Ramos (cell line): ENCODE data around the gene AFF4.
"Not testable (repeated sequence)": the region's sequence is repeated elsewhere in the genome, so short reads cannot be mapped to it uniquely, and the experiment has no call there.

ENCODE experiments used
- in situ Hi-C: fragments of 300-500 bp; cut with MboI; formaldehyde crosslinking; loops from one replicate; pipeline ENCODE4 v1.14.3; 2022; ENCODE audit warnings: low sequenced_read_pairs; ENCODE audit not compliant: unreplicated experiment

AFF4 gene

DNA sequence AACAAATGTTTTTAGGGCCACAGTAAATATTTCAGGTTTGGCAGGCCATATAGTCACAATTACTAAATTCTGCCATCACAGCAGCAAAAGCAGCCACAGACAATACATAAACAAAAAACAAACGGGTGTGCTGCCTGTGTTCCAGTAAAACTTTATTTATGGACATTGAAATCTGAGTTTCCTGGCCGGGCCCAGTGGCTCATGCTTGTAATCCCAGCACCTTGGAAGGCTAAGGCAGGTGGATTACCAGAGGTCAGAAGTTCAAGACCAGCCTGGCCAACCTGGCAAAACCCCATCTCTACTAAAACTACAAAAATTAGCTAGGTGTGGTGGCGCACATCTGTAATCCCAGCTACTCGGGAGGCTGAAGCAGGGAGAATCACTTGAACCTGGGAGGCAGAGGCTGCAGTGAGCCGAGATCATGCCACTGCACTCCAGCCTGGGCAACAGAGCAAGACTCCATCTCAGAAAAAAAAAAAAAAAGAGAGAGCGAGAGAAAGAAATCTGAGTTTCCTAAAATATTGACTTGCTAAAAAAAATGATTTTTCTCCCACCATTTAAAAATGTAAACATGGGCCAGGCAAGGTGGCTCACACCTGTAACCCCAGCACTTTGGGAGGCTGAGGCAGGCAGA lies 7.2 kb downstream of the AFF4 start:
- in situ Hi-C loops, result not testable (repeated sequence)

- in situ Hi-C loops, result no loop called here
Measured at GRCh38 chr5:132953710-132954109, 9.7 kb downstream of the AFF4 start.

- in situ Hi-C loops, result no loop called here
Measured at GRCh38 chr5:132952829-132953228, 10.6 kb downstream of the AFF4 start.

GRCh38 chr5:132951897-132952296 lies 11.5 kb downstream of the AFF4 start:
- in situ Hi-C loops, result no loop called here

GRCh38 chr5:132949136-132949535 lies 14.3 kb downstream of the AFF4 start:
- in situ Hi-C loops, result no loop called here

DNA sequence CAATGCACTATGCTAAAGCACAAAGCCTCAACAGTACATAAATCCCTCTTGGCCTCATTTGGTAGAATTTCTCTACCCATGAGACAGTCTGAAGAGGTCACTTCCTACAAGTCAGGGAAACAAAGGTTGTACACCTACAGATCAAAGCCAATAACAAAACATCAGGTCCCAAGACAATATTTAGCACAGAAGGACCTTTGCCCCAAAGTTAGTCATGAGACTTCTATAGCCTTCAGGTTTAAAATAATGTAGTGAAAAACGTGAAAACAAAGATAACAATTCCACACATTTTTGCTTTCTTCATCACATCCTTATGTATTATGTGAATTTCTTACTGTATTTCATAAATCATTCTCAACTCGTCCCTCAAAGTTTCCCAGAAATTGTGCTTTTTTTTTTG lies 15.8 kb downstream of the AFF4 start:
- in situ Hi-C loops, result no loop called here

- in situ Hi-C loops, result not testable (repeated sequence)
Measured at GRCh38 chr5:132945315-132945714, 18.1 kb downstream of the AFF4 start.

- in situ Hi-C loops, result no loop called here
Measured at GRCh38 chr5:132943362-132944022, 19.9 kb downstream of the AFF4 start.

DNA sequence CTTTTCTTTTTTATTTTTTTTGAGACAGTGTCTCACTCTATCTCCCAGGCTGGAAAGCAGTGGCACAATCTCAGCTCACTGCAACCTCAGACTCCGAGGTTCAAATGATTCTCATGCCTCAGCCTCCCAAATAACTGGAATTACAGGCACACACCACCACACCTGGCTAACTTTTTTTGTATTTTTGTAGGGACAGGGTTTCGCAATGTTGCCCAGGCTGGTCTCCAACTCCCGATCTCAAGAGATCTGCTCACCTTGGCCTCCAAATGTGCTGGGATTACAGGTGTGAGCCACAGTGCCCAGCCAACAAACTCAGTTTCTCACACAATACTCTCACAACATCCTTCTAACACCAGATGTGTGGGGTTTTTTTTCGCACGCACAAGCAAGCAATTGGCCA lies 22.1 kb downstream of the AFF4 start:
- in situ Hi-C loops, result no loop called here

DNA sequence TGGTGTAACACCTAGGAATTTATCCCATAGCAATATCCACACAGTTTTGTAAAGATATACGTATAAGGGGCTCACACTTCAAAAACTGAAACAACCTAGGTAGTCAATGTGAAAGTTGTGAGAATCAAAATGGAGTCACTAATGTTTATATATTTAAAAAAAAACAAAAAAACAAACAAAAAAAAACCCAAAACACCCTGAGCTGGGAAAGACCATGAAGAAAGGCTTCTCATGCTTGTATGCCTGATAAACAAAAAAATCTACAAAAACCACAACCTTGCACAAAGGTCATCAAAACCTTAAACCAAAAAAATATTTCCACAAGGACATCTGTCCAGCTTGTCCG lies 35.4 kb downstream of the AFF4 start:
- in situ Hi-C loops, result no loop called here

DNA sequence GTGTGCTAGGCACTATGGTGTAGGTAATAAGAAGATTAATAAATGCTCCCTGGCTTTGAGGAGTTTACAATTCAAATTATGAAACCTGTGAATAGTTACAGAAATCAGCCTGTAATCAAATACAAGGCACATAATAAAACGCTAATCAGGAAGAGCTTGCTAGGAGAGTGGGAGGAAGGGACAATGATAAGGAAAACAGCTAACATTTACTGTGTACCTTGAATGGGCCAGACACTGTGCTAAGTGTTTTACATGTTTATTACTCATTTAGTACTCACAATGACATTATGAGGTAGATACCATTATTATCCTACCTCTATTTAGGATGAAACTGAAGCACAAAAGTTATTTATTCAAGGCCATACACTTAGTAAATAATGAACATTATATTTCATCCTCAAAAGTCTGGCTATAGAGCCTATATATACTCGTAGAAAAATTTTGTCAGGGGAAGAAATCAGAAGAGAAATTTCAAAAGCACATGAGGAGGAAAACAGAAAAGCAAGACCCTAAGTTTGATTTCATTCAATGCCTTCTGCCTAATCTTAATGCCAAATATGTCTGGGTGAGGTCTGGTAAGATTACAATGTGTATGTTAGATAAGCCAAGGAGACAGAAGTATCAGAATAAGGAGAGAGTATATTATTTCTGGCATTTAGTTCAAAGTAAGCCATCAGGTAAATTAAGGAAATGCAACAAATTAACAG lies 35.9 kb downstream of the AFF4 start:
- in situ Hi-C loops, result no loop called here

DNA sequence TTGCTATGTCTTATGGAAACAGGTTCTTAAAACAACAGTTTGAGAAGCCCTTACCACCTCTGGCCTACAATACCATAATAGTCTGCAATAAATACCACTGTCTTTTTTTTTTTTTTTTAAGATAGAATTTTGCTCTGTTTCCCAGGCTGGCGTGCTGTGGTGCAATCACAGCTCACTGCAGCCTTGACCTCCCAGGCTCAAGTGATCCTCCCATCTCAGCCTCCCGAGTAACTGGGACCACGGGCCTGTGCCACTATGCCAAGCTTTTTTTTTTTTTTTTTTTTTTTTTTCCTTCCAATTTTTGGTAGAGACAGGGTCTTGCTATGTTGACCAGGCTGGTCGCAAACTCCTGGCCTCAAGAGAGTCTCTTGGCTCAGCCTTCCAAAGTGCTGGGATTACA lies 37.0 kb downstream of the AFF4 start:
- in situ Hi-C loops, result no loop called here

DNA sequence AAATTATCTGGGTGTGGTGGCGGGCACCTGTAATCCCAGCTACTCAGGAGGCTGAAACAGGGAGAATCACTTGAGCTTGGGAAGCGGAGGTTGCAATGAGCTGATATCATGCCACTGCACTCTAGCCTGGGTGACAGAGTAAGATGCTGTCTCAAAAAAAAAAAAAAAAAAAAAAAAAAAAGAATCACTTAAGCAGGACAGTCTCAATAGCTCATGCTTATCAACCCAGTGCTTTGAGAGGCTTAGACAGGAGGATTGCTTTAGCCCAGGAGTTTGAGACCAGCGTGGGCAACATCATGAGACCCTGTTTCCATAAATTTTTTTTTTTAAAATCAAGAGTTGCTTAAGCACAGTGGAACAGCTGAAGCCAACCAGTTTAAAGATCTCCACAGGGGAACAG lies 47.3 kb downstream of the AFF4 start:
- in situ Hi-C loops, result no loop called here

DNA sequence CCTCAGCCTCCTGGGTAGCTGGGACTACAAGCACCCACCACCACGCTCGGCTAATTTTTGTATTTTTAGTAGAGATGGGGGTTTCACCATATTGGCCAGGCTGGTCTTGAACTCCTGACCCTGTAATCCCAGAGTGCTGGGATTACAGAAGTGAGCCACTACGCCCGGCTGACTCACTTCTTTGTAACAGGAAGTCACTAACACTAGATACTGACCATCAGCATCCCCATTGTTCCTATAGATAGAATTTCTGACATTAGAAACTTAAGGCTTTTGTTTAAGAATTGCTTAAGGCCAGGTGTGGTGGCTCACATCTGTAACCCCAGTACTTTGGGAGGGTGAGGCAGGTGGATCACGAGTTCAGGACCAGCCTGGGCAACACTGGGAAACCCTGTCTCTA lies 47.8 kb downstream of the AFF4 start:
- in situ Hi-C loops, result no loop called here

- in situ Hi-C loops, result no loop called here
Measured at GRCh38 chr5:132909702-132910101, 53.7 kb downstream of the AFF4 start.

GRCh38 chr5:132907161-132907560 lies 56.3 kb downstream of the AFF4 start:
- in situ Hi-C loops, result no loop called here

- in situ Hi-C loops, result no loop called here
Measured at GRCh38 chr5:132905938-132906337, 57.5 kb downstream of the AFF4 start.

- in situ Hi-C loops, result no loop called here
Measured at GRCh38 chr5:132901730-132902129, 61.7 kb downstream of the AFF4 start.

GRCh38 chr5:132901036-132901435 lies 62.4 kb downstream of the AFF4 start:
- in situ Hi-C loops, result no loop called here

DNA sequence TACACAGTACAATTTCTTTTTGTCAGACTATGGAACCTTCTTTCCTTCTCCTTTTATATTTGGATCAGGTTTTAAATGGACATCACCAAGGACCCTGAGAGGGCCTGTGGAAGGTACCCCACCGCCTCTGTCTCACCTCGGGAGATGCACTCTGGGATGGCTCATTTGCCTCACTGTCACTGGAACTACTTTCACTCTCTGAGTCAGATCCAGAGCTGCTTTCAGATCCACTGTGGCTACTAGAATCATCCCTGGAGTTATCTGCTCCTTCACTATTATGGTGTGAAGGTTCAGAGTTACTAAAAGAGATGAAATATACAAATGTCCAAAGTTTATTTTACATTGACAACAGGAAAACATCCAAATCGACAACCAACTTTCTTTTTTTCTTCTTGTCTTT lies 65.3 kb downstream of the AFF4 start:
- in situ Hi-C loops, result no loop called here

DNA sequence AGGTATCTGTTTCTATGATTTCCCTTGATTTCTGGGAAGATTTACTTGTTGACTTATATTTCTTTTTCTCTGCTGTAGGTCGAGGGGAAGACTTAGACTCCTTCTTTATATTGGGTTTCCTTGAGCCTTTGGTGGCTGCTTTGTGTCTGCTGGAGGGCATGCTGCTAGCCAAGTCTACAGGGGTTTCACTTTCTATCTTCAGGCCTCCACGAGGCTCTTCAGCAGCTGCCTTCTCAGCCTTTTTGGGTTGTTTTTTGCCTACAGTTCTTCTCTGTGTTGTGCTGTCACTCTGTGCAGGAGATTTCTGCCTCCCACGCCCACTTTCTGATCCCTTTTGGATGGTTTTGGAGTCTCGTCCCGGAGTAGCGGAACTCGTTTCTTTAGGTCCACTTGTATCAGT lies 66.7 kb downstream of the AFF4 start:
- in situ Hi-C loops, result no loop called here
